ENCODE measurements around the gene PLXNA2.

The PLXNA2 gene

GRCh38 chr1:208251911-208252835, 8.0 kb upstream of the PLXNA2 start:
- Histone ChIP-seq H3K4me3 (ENCODE audit: extremely low read depth, insufficient read depth, low read length, poor library complexity, severe bottlenecking) (no peak overlapping the region), H3K4me1 (ENCODE audit: control insufficient read depth, insufficient read depth, low read length, poor library complexity, severe bottlenecking) (peaks cover 7% of the 10 kb centered on the region), H3K27ac (ENCODE audit: low read depth, low read length, severe bottlenecking) (no peak overlapping the region), H3K36me3 (ENCODE audit: control insufficient read depth, insufficient read depth, low read length) (no peaks in the 10 kb centered on the region), H3K9me3 (ENCODE audit: control insufficient read depth, low read length) (no peaks in the 10 kb centered on the region)
- WGBS, 2 experiments (ENCODE audit: insufficient coverage in 2 of 2), result 49 to 52% methylated on average over 10 to 13 of the region's 22 CpGs

- Histone ChIP-seq H3K36me3 (ENCODE audit: control insufficient read depth, insufficient read depth, low read length) (no peaks in the 10 kb centered on the region), H3K27ac (ENCODE audit: low read depth, low read length, severe bottlenecking) (no peak overlapping the region), H3K4me3 (ENCODE audit: extremely low read depth, insufficient read depth, low read length, poor library complexity, severe bottlenecking) (no peak overlapping the region), H3K9me3 (ENCODE audit: control insufficient read depth, low read length) (no peaks in the 10 kb centered on the region), H3K4me1 (ENCODE audit: control insufficient read depth, insufficient read depth, low read length, poor library complexity, severe bottlenecking) (peaks cover 7% of the 10 kb centered on the region)
- WGBS, 2 experiments (ENCODE audit: insufficient coverage in 2 of 2), result 68 to 71% methylated on average over 1 to 3 of the region's 5 CpGs
These were observed 6.8 kb upstream of the PLXNA2 start for GRCh38 chr1:208251015-208251414.

GRCh38 chr1:208250613-208251012, 6.4 kb upstream of the PLXNA2 start:
- Histone ChIP-seq H3K4me1 (ENCODE audit: control insufficient read depth, insufficient read depth, low read length, poor library complexity, severe bottlenecking) (peaks cover 7% of the 10 kb centered on the region), H3K36me3 (ENCODE audit: control insufficient read depth, insufficient read depth, low read length) (no peaks in the 10 kb centered on the region), H3K9me3 (ENCODE audit: control insufficient read depth, low read length) (no peaks in the 10 kb centered on the region), H3K27ac (ENCODE audit: low read depth, low read length, severe bottlenecking) (no peak overlapping the region), H3K4me3 (ENCODE audit: extremely low read depth, insufficient read depth, low read length, poor library complexity, severe bottlenecking) (no peak overlapping the region)
- WGBS, 2 experiments (ENCODE audit: insufficient coverage in 2 of 2), result 94 to 100% methylated on average over 1 to 4 of the region's 6 CpGs

- 78 to 100% methylated on average over 1 to 3 of the region's 5 CpGs for WGBS, 2 experiments (ENCODE audit: insufficient coverage in 2 of 2)
- H3K27ac ChIP-seq (ENCODE audit: low read depth, low read length, severe bottlenecking), result no peak overlapping the region
These were observed 5.0 kb upstream of the PLXNA2 start for GRCh38 chr1:208248991-208249696.

GRCh38 chr1:208248307-208248801, 4.2 kb upstream of the PLXNA2 start:
- H3K36me3 ChIP-seq (ENCODE audit: control insufficient read depth, insufficient read depth, low read length), result no peaks in the 10 kb centered on the region
- H3K27ac ChIP-seq (ENCODE audit: low read depth, low read length, severe bottlenecking), result no peak overlapping the region
- peaks cover 7% of the 10 kb centered on the region for H3K4me1 ChIP-seq (ENCODE audit: control insufficient read depth, insufficient read depth, low read length, poor library complexity, severe bottlenecking)
- no peaks in the 10 kb centered on the region for H3K9me3 ChIP-seq (ENCODE audit: control insufficient read depth, low read length)
- WGBS, 2 experiments (ENCODE audit: insufficient coverage in 2 of 2), result 61 to 86% methylated on average over 3 to 6 of the region's 7 CpGs
- H3K4me3 ChIP-seq (ENCODE audit: extremely low read depth, insufficient read depth, low read length, poor library complexity, severe bottlenecking), result no peak overlapping the region

More at GRCh38 chr1:208248991-208249696, 5.0 kb upstream of the PLXNA2 start:
- Histone ChIP-seq H3K36me3 (ENCODE audit: control insufficient read depth, insufficient read depth, low read length) (no peaks in the 10 kb centered on the region), H3K4me3 (ENCODE audit: extremely low read depth, insufficient read depth, low read length, poor library complexity, severe bottlenecking) (no peak overlapping the region), H3K4me1 (ENCODE audit: control insufficient read depth, insufficient read depth, low read length, poor library complexity, severe bottlenecking) (peaks cover 7% of the 10 kb centered on the region), H3K9me3 (ENCODE audit: control insufficient read depth, low read length) (no peaks in the 10 kb centered on the region)

- H3K27ac ChIP-seq (ENCODE audit: low read depth, low read length, severe bottlenecking), result no peak overlapping the region
- H3K9me3 ChIP-seq (ENCODE audit: control insufficient read depth, low read length), result no peaks in the 10 kb centered on the region
- H3K36me3 ChIP-seq (ENCODE audit: control insufficient read depth, insufficient read depth, low read length), result no peaks in the 10 kb centered on the region
- H3K4me1 ChIP-seq (ENCODE audit: control insufficient read depth, insufficient read depth, low read length, poor library complexity, severe bottlenecking), result peaks cover under 1% of the 10 kb centered on the region
- 88 to 100% methylated on average over 3 to 4 of the region's 5 CpGs for WGBS, 2 experiments (ENCODE audit: insufficient coverage in 2 of 2)
- H3K4me3 ChIP-seq (ENCODE audit: extremely low read depth, insufficient read depth, low read length, poor library complexity, severe bottlenecking), result no peak overlapping the region
These were observed 3.5 kb upstream of the PLXNA2 start for GRCh38 chr1:208247696-208248095.

- 9 to 11% methylated on average over 14 to 18 of the region's 22 CpGs for WGBS, 2 experiments (ENCODE audit: insufficient coverage in 2 of 2)
- Histone ChIP-seq H3K9me3 (ENCODE audit: control insufficient read depth, low read length) (no peaks in the 10 kb centered on the region), H3K4me1 (ENCODE audit: control insufficient read depth, insufficient read depth, low read length, poor library complexity, severe bottlenecking) (peaks cover 20% of the 10 kb centered on the region), H3K4me3 (ENCODE audit: extremely low read depth, insufficient read depth, low read length, poor library complexity, severe bottlenecking) (peak overlapping the region; percentile 79), H3K36me3 (ENCODE audit: control insufficient read depth, insufficient read depth, low read length) (peaks cover 22% of the 10 kb centered on the region), H3K27ac (ENCODE audit: low read depth, low read length, severe bottlenecking) (peak overlapping the region; percentile 51)
These were observed 1.1 kb upstream of the PLXNA2 start for GRCh38 chr1:208245185-208245705.

- WGBS, 2 experiments (ENCODE audit: insufficient coverage in 2 of 2), result 0% methylated on average over 34 to 54 of the region's 54 CpGs
- peak overlapping the region; percentile 79 for H3K4me3 ChIP-seq (ENCODE audit: extremely low read depth, insufficient read depth, low read length, poor library complexity, severe bottlenecking)
- H3K36me3 ChIP-seq (ENCODE audit: control insufficient read depth, insufficient read depth, low read length), result peaks cover 25% of the 10 kb centered on the region
- H3K27ac ChIP-seq (ENCODE audit: low read depth, low read length, severe bottlenecking), result peak overlapping the region; percentile 66
- H3K4me1 ChIP-seq (ENCODE audit: control insufficient read depth, insufficient read depth, low read length, poor library complexity, severe bottlenecking), result peaks cover 29% of the 10 kb centered on the region
- H3K9me3 ChIP-seq (ENCODE audit: control insufficient read depth, low read length), result no peaks in the 10 kb centered on the region
These were observed 637 bp downstream of the PLXNA2 start for GRCh38 chr1:208243527-208243966.

GRCh38 chr1:208242941-208243526, 1.1 kb downstream of the PLXNA2 start:
- Histone ChIP-seq H3K9me3 (ENCODE audit: control insufficient read depth, low read length) (no peaks in the 10 kb centered on the region), H3K4me1 (ENCODE audit: control insufficient read depth, insufficient read depth, low read length, poor library complexity, severe bottlenecking) (peaks cover 32% of the 10 kb centered on the region), H3K27ac (ENCODE audit: low read depth, low read length, severe bottlenecking) (no peak overlapping the region), H3K36me3 (ENCODE audit: control insufficient read depth, insufficient read depth, low read length) (peaks cover 26% of the 10 kb centered on the region), H3K4me3 (ENCODE audit: extremely low read depth, insufficient read depth, low read length, poor library complexity, severe bottlenecking) (peak overlapping the region; percentile 79)
- WGBS, 2 experiments (ENCODE audit: insufficient coverage in 2 of 2), result 0 to 1% methylated on average over 26 to 49 of the region's 54 CpGs

- WGBS, 2 experiments (ENCODE audit: insufficient coverage in 2 of 2), result 90 to 100% methylated on average over 3 of the region's 3 CpGs
- peaks cover 40% of the 10 kb centered on the region for H3K4me1 ChIP-seq (ENCODE audit: control insufficient read depth, insufficient read depth, low read length, poor library complexity, severe bottlenecking)
- H3K27ac ChIP-seq (ENCODE audit: low read depth, low read length, severe bottlenecking), result no peak overlapping the region
- peaks cover 31% of the 10 kb centered on the region for H3K36me3 ChIP-seq (ENCODE audit: control insufficient read depth, insufficient read depth, low read length)
- peak overlapping the region; percentile 79 for H3K4me3 ChIP-seq (ENCODE audit: extremely low read depth, insufficient read depth, low read length, poor library complexity, severe bottlenecking)
- no peaks in the 10 kb centered on the region for H3K9me3 ChIP-seq (ENCODE audit: control insufficient read depth, low read length)
These were observed 2.0 kb downstream of the PLXNA2 start for GRCh38 chr1:208242146-208242545.
